IPS-18c (cell line): Measurements from ENCODE around the gene MMAA.
"Not testable (repeated sequence)": the region's sequence is repeated elsewhere in the genome, so short reads cannot be mapped to it uniquely, and the experiment has no call there.

Source experiments
- H3K4me3 ChIP-seq: 2 replicates; pipeline ENCODE4 v1.7.0; 2013; ENCODE audit warnings: low read depth, mild to moderate bottlenecking, low read length, moderate library complexity; ENCODE audit not compliant: insufficient read depth
- H3K9me3 ChIP-seq: one replicate; pipeline ENCODE4 v1.6.1; 2013; ENCODE audit warnings: mild to moderate bottlenecking, low read length, moderate library complexity; ENCODE audit not compliant: control insufficient read depth, insufficient read depth

Gene MMAA

GRCh38 chr4:145618932-145619638 is at the start of gene MMAA:
Gene MMAA, plus strand, starts transcription at chr4:145619385. Its CDS starts 19,755 bp downstream, at chr4:145639140.
- Histone ChIP-seq H3K9me3 (no peaks in the 10 kb centered on the region), H3K4me3 (peak within 1 kb of the TSS; percentile 92)

- not testable (repeated sequence) for H3K9me3 ChIP-seq, H3K4me3 ChIP-seq
Observed at GRCh38 chr4:145574546-145574945, 44.6 kb upstream of the MMAA start.

GRCh38 chr4:145580906-145581305 is 38.3 kb upstream of the MMAA start:
- H3K9me3 ChIP-seq: no peaks in the 10 kb centered on the region
- H3K4me3 ChIP-seq: no peak overlapping the region

- H3K9me3 ChIP-seq: no peaks in the 10 kb centered on the region
- H3K4me3 ChIP-seq: no peak overlapping the region
Observed at GRCh38 chr4:145583191-145584055, 35.8 kb upstream of the MMAA start.

- Histone ChIP-seq H3K4me3 (no peak overlapping the region), H3K9me3 (peaks cover 2% of the 10 kb centered on the region)
Observed at GRCh38 chr4:145587088-145587754, 32.0 kb upstream of the MMAA start.

GRCh38 chr4:145589381-145589780 is 29.8 kb upstream of the MMAA start:
- H3K9me3 ChIP-seq, H3K4me3 ChIP-seq: not testable (repeated sequence)

- H3K4me3 ChIP-seq: no peak overlapping the region
- peaks cover 2% of the 10 kb centered on the region for H3K9me3 ChIP-seq
Observed at GRCh38 chr4:145589916-145590702, 29.1 kb upstream of the MMAA start.

GRCh38 chr4:145602129-145602760 is 16.9 kb upstream of the MMAA start:
- Histone ChIP-seq H3K4me3 (no peak overlapping the region), H3K9me3 (no peaks in the 10 kb centered on the region)

- Histone ChIP-seq H3K4me3 (no peak overlapping the region), H3K9me3 (no peaks in the 10 kb centered on the region)
Observed at GRCh38 chr4:145605941-145606340, 13.2 kb upstream of the MMAA start.

GRCh38 chr4:145609481-145610427 is 9.4 kb upstream of the MMAA start:
- no peaks in the 10 kb centered on the region for H3K9me3 ChIP-seq
- H3K4me3 ChIP-seq: no peak overlapping the region

- Histone ChIP-seq H3K4me3 (no peak overlapping the region), H3K9me3 (no peaks in the 10 kb centered on the region)
Observed at GRCh38 chr4:145613566-145614232, 5.5 kb upstream of the MMAA start.

- no peaks in the 10 kb centered on the region for H3K9me3 ChIP-seq
Observed at GRCh38 chr4:145614233-145614610, 5.0 kb upstream of the MMAA start.

GRCh38 chr4:145618210-145618931 is 814 bp upstream of the MMAA start:
- H3K9me3 ChIP-seq: no peaks in the 10 kb centered on the region
- peak overlapping the region; percentile 92 for H3K4me3 ChIP-seq

More at GRCh38 chr4:145614233-145614610, 5.0 kb upstream of the MMAA start:
- H3K4me3 ChIP-seq: no peak overlapping the region

- H3K9me3 ChIP-seq: no peaks in the 10 kb centered on the region
- peak overlapping the region; percentile 92 for H3K4me3 ChIP-seq
Observed at GRCh38 chr4:145619639-145619996, 433 bp downstream of the MMAA start.

GRCh38 chr4:145622067-145622466 is 2.9 kb downstream of the MMAA start:
- H3K9me3 ChIP-seq, H3K4me3 ChIP-seq: not testable (repeated sequence)
